PFSK-1 (cell line): ENCODE measurements around the gene MRPS12.

Experiments used
- FOXP2 ChIP-seq: optimal IDR thresholded peaks from 2 replicates; pipeline ENCODE3; 2011; ENCODE audit warnings: borderline replicate concordance, control low read depth, inconsistent platforms; ENCODE audit not compliant: insufficient read depth; ENCODE audit errors: extremely low read length, extremely low read depth
- POLR2AphosphoS5 ChIP-seq: IDR thresholded peaks from 2 replicates; pipeline ENCODE4 v1.6.1; 2012; ENCODE audit warnings: low read depth, mild to moderate bottlenecking, control low read depth, low read length, moderate library complexity
- SIN3A ChIP-seq: IDR thresholded peaks from 2 replicates; pipeline ENCODE4 v1.6.1; 2012; ENCODE audit warnings: mild to moderate bottlenecking, low read length, moderate library complexity, borderline replicate concordance; ENCODE audit not compliant: insufficient read depth
- TAF1 ChIP-seq: IDR thresholded peaks from 2 replicates; pipeline ENCODE4 v1.6.1; 2012; ENCODE audit warnings: low read length, control low read depth, borderline replicate concordance; ENCODE audit not compliant: insufficient read depth
- TF ChIP-seq, protein P1 (sequence below), 2 experiments: IDR thresholded peaks; 2 replicates each; pipeline versions ENCODE4 v1.6.1 to v1.8.0; 2011 to 2012; ENCODE audit warnings: low read depth in 2 of 2, low read length in 2 of 2, control low read depth in 1 of 2, inconsistent platforms in 1 of 2, mild to moderate bottlenecking in 1 of 2, moderate library complexity in 1 of 2; ENCODE audit not compliant: insufficient read depth in 1 of 2

MRPS12 gene

GRCh38 chr19:38951187-38951586, 20.4 kb downstream of the MRPS12 start:
- TF ChIP-seq SIN3A (no peak), FOXP2 (no peak), POLR2AphosphoS5 (no peak), TAF1 (no peak)
- TF ChIP-seq, protein P1, sequence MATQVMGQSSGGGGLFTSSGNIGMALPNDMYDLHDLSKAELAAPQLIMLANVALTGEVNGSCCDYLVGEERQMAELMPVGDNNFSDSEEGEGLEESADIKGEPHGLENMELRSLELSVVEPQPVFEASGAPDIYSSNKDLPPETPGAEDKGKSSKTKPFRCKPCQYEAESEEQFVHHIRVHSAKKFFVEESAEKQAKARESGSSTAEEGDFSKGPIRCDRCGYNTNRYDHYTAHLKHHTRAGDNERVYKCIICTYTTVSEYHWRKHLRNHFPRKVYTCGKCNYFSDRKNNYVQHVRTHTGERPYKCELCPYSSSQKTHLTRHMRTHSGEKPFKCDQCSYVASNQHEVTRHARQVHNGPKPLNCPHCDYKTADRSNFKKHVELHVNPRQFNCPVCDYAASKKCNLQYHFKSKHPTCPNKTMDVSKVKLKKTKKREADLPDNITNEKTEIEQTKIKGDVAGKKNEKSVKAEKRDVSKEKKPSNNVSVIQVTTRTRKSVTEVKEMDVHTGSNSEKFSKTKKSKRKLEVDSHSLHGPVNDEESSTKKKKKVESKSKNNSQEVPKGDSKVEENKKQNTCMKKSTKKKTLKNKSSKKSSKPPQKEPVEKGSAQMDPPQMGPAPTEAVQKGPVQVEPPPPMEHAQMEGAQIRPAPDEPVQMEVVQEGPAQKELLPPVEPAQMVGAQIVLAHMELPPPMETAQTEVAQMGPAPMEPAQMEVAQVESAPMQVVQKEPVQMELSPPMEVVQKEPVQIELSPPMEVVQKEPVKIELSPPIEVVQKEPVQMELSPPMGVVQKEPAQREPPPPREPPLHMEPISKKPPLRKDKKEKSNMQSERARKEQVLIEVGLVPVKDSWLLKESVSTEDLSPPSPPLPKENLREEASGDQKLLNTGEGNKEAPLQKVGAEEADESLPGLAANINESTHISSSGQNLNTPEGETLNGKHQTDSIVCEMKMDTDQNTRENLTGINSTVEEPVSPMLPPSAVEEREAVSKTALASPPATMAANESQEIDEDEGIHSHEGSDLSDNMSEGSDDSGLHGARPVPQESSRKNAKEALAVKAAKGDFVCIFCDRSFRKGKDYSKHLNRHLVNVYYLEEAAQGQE (IDR thresholded peaks at IDR 0.05; ENCODE audit: insufficient read depth in 1 of 2, low read depth in 2 of 2, low read length in 2 of 2), result no peak

DNA sequence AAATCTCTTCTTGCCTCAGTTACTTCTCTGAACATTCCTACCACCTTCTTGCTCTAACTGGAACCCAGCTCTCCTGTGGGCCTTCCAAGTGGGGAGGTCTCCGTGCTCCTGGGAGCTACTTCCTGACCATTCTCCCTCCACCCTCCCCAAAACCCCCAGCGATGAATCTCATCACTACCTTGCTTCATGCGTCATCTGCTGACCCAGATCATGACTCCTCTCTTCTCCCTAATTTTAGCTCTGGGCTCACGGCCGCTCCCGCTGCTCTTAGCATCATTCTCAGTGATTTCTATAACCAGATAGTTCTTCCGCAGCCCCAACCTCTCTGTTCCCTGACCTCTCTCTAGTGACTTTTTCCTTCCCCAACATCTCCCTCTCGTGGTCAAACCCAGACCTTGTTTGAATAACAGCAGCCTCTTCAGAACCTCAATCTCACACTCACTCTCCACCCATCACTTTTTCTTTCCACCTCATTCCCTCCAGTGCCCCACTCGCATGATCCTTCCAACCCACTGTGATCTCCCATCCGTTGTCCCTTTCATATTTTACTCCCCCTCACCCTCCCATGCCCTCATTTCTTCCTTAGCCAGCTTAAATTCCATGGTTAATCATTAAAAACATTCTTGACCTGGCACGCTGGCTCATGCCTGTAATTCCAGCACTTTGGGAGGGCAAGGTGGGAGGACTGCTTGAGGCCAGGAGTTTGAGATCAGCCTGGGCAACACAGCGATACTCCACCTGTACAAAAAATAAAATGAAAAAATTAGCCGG, 21.8 kb downstream of the MRPS12 start:
- TF ChIP-seq TAF1 (no peak), SIN3A (no peak), POLR2AphosphoS5 (no peak), FOXP2 (no peak)
- TF ChIP-seq, protein P1 (IDR thresholded peaks at IDR 0.05; ENCODE audit: insufficient read depth in 1 of 2, low read depth in 2 of 2, low read length in 2 of 2), result no peak

DNA sequence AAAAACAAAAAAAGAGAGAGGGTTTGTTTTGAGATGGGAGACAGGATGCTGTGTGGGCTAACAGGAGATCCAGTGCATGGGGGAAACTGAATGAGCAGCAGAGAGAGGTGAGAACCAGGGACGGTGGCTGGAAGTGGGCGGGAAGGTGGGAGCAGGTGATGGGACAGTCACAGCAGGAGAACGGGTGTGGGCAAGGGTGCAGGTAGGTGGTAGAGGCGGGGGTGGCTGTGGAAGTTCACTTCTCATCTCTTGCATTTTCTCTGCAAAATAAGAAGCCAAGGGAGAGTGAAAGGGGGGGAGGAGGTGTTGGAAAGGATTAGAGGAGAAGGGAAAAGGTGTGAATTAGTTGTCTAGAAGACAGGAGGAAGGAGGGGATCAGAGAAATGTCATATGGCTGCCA, 22.9 kb downstream of the MRPS12 start:
- TF ChIP-seq SIN3A, result no peak
- no peak for TF ChIP-seq TAF1
- TF ChIP-seq, protein P1 (IDR thresholded peaks at IDR 0.05; ENCODE audit: insufficient read depth in 1 of 2, low read depth in 2 of 2, low read length in 2 of 2), result no peak
- no peak for TF ChIP-seq FOXP2
- no peak for TF ChIP-seq POLR2AphosphoS5

DNA sequence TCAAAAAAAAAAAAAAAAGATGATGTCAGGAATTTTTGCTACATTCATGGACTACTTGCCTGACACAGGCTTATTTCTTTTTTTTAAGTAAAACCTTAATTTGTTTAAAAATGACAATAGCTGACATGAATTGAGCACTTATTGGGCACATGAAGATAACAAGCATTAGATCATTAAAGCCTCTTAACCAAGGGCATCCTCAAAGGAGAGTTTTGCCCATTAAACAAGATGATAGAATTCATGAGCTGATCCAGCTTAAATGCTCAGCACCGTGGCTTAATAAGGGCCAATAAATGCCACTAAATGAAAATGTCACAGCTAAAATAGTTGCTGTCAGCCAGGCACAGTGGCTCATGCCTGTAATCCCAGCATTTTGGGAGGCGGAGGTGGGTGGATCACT, 25.5 kb downstream of the MRPS12 start:
- TF ChIP-seq FOXP2, result no peak
- TF ChIP-seq, protein P1 (IDR thresholded peaks at IDR 0.05; ENCODE audit: insufficient read depth in 1 of 2, low read depth in 2 of 2, low read length in 2 of 2), result no peak
